GM12891 (cell line): ENCODE data around the gene LIPT2.

ENCODE experiments used
- PAX5 ChIP-seq: IDR thresholded peaks from 2 replicates; pipeline ENCODE4 v1.6.1; 2011; ENCODE audit warnings: low read length, moderate library complexity, mild to moderate bottlenecking; ENCODE audit not compliant: insufficient read depth, severe bottlenecking
- POLR2A ChIP-seq: IDR thresholded peaks from 2 replicates; pipeline ENCODE4 v1.6.1; 2011; ENCODE audit warnings: low read depth, low read length, control low read depth
- POLR2AphosphoS5 ChIP-seq: IDR thresholded peaks from 2 replicates; pipeline ENCODE4 v1.6.1; 2011; ENCODE audit warnings: low read depth, low read length, control low read depth
- SPI1 ChIP-seq: IDR thresholded peaks from 2 replicates; pipeline ENCODE4 v1.6.1; 2011; ENCODE audit warnings: low read depth, low read length, control low read depth
- TAF1 ChIP-seq: IDR thresholded peaks from 2 replicates; pipeline ENCODE4 v1.6.1; 2011; ENCODE audit warnings: low read depth, low read length, control low read depth

- TF ChIP-seq POLR2A = no peak
- TF ChIP-seq TAF1 = no peak
- no peak for TF ChIP-seq POLR2AphosphoS5
- no peak for TF ChIP-seq PAX5
- TF ChIP-seq SPI1 = no peak
Observed at GRCh38 chr11:74444173-74444826, 49.2 kb downstream of the LIPT2 start.
